Neuronal stem cell (in vitro differentiated cells): ENCODE measurements around the gene MEG3.

Source experiments
- DNase-seq: peaks from one replicate; pipeline ENCODE4 v3.0.0-alpha.2; 2013; ENCODE audit warnings: low spot score
- H2AFZ ChIP-seq: one replicate; pipeline ENCODE4 v1.6.1; 2013; ENCODE audit warnings: mild to moderate bottlenecking, low read length, inconsistent platforms
- H2AK5ac ChIP-seq: 2 replicates; pipeline ENCODE4 v1.6.1; 2013; ENCODE audit warnings: low read depth, mild to moderate bottlenecking, inconsistent platforms, low read length, moderate library complexity, mixed read lengths
- H2BK120ac ChIP-seq: 2 replicates; pipeline ENCODE4 v1.6.1; 2013; ENCODE audit warnings: low read depth, mild to moderate bottlenecking, inconsistent platforms, low read length, moderate library complexity, mixed read lengths
- H2BK12ac ChIP-seq: one replicate; pipeline ENCODE4 v1.6.1; 2013; ENCODE audit warnings: low read length, inconsistent platforms
- H2BK15ac ChIP-seq: 2 replicates; pipeline ENCODE4 v1.6.1; 2013; ENCODE audit warnings: mild to moderate bottlenecking, low read length, inconsistent platforms, mixed read lengths
- H2BK5ac ChIP-seq: one replicate; pipeline ENCODE4 v1.6.1; 2013; ENCODE audit warnings: inconsistent platforms, mild to moderate bottlenecking, low read length, moderate library complexity
- H3K14ac ChIP-seq: one replicate; pipeline ENCODE4 v1.6.1; 2013; ENCODE audit warnings: low read length, inconsistent platforms
- H3K18ac ChIP-seq: 2 replicates; pipeline ENCODE4 v1.6.1; 2013; ENCODE audit warnings: low read length, inconsistent platforms
- H3K23ac ChIP-seq: 2 replicates; pipeline ENCODE4 v1.6.1; 2013; ENCODE audit warnings: low read depth, mild to moderate bottlenecking, mixed read lengths, low read length, inconsistent platforms; ENCODE audit not compliant: poor library complexity
- H3K27ac ChIP-seq: replicated peaks from 3 replicates; pipeline ENCODE4 v1.5.1; 2013; ENCODE audit warnings: low read length, inconsistent platforms
- H3K27me3 ChIP-seq, 3 experiments: 2 replicates each; pipeline ENCODE4 v1.6.1; 2013; ENCODE audit warnings: low read length in 3 of 3, mild to moderate bottlenecking in 2 of 3, inconsistent platforms in 1 of 3, low read depth in 1 of 3, mixed read lengths in 1 of 3, moderate library complexity in 1 of 3; ENCODE audit not compliant: control insufficient read depth in 3 of 3, insufficient read depth in 3 of 3
- H3K36me3 ChIP-seq, 2 donors: replicated peaks in 1 of 2; 2 replicates each; pipeline ENCODE4 v1.6.1; 2013; ENCODE audit warnings: low read length in 2 of 2; ENCODE audit not compliant: control insufficient read depth in 2 of 2, insufficient read depth in 2 of 2
- H3K4ac ChIP-seq: 2 replicates; pipeline ENCODE4 v1.6.1; 2013; ENCODE audit warnings: inconsistent platforms, mild to moderate bottlenecking, low read length, moderate library complexity
- H3K4me1 ChIP-seq, 2 donors: 1 replicate in 1 of 2; 2 replicates in 1 of 2; pipeline ENCODE4 v1.6.1; 2013; ENCODE audit warnings: low read length in 2 of 2, low read depth in 1 of 2; ENCODE audit not compliant: control insufficient read depth in 2 of 2, insufficient read depth in 1 of 2
- H3K4me2 ChIP-seq: one replicate; pipeline ENCODE4 v1.6.1; 2013; ENCODE audit warnings: mild to moderate bottlenecking, low read length, inconsistent platforms; ENCODE audit not compliant: insufficient read depth, poor library complexity, severe bottlenecking
- H3K4me3 ChIP-seq, 2 donors: 2 replicates each; pipeline ENCODE4 v1.5.1; 2013; ENCODE audit warnings: low read length in 2 of 2, mild to moderate bottlenecking in 2 of 2, inconsistent platforms in 1 of 2, moderate library complexity in 1 of 2
- H3K79me1 ChIP-seq: one replicate; pipeline ENCODE4 v1.6.1; 2013; ENCODE audit warnings: low read depth, mild to moderate bottlenecking, inconsistent platforms, low read length, moderate library complexity
- H3K9ac ChIP-seq: one replicate; pipeline ENCODE4 v1.6.1; 2013; ENCODE audit warnings: mild to moderate bottlenecking, low read depth, low read length, inconsistent platforms; ENCODE audit not compliant: poor library complexity
- H3K9me3 ChIP-seq, 2 donors: replicated peaks in 1 of 2; 2 replicates each; pipeline versions ENCODE3 to v1.6.1; 2013; ENCODE audit warnings: low read length in 2 of 2, mild to moderate bottlenecking in 2 of 2, inconsistent platforms in 1 of 2, low read depth in 1 of 2, mixed read lengths in 1 of 2, moderate library complexity in 1 of 2; ENCODE audit not compliant: control insufficient read depth in 2 of 2, insufficient read depth in 1 of 2
- H4K8ac ChIP-seq: one replicate; pipeline ENCODE4 v1.6.1; 2013; ENCODE audit warnings: low read depth, mild to moderate bottlenecking, inconsistent platforms, low read length, moderate library complexity
- H4K91ac ChIP-seq: one replicate; pipeline ENCODE4 v1.6.1; 2013; ENCODE audit warnings: low read length, low read depth, mild to moderate bottlenecking, inconsistent platforms; ENCODE audit not compliant: poor library complexity
- WGBS, 2 donors: extraction: QIAGEN DNeasy Blood & Tissue Kit; methylation state at CpG; one replicate each; pipeline ENCODE4 v1.1.7; 2013; ENCODE audit warnings: missing lambda C conversion rate in 2 of 2, mixed read lengths in 1 of 2; ENCODE audit not compliant: insufficient read length in 2 of 2, insufficient replicate concordance in 1 of 2; ENCODE audit errors: extremely low coverage in 2 of 2; 5-methylcytosine and 5-hydroxymethylcytosine counted together

Gene MEG3

DNA sequence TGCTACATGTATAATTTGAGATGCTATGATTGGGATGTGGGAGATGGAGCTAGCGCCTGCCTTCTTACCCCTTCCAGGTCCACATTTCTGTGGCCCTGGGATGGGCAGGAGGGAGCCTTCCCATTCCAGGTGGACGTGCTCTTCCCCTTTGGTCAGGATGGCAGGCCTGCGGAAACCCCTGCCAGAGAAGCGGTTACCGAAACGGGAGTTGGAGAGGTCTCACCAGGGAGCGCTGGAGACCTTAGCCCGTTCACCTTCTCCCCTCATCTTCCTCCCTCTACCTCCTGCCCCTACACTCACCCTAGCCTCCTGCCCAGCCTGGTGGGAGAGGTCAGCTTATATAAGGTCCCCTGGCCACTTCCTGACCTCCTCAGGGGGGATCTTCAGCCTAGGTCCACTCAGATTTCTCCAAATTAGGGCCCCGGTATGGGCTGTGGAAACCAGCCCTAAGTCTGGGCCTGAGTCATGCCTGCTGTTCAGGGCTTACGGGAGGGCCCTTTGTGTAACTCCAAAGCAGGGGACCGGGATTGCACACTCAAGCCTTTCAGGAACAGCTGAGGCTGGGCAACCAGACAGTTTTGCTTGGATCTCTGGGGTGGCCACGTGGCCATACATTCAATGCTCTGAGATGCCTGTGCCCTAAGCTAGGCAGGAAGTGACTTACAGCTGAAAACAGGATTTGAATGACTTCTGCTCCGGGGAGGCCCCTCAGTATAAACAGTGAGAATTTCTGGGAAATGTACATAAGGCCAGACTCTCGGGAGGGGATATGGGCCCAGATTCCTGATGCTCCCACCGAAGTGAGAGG is 10.2 kb upstream of the MEG3 start:
- H3K4me2 ChIP-seq, result no peak overlapping the region
- H2BK15ac ChIP-seq, result peak overlapping the region; percentile 65
- H3K4me1 ChIP-seq, result peaks cover 5 to 6% of the 10 kb centered on the region in 2 donors
- no peak overlapping the region for H3K4me3 ChIP-seq
- H3K36me3 ChIP-seq, result no peaks in the 10 kb centered on the region
- peaks cover 4% of the 10 kb centered on the region for H3K79me1 ChIP-seq
- no peak overlapping the region for H2BK12ac ChIP-seq
- no peak overlapping the region for H3K9ac ChIP-seq
- H3K27me3 ChIP-seq, result no peaks in the 10 kb centered on the region
- H3K27ac ChIP-seq, result no peak overlapping the region
- peak overlapping the region; percentile 80 for H2AFZ ChIP-seq
- DNase-seq, result no peak
- peak overlapping the region; percentile 10 for H2BK120ac ChIP-seq
- H4K91ac ChIP-seq, result no peak overlapping the region
- H2BK5ac ChIP-seq, result peak overlapping the region; percentile 25
- peak overlapping the region; percentile 68 for H3K18ac ChIP-seq
- H3K4ac ChIP-seq, result no peak overlapping the region
- H2AK5ac ChIP-seq, result no peak overlapping the region
- H3K14ac ChIP-seq, result no peak overlapping the region
- H3K9me3 ChIP-seq, result peaks cover 13 to 14% of the 10 kb centered on the region in 2 donors
- H4K8ac ChIP-seq, result no peak overlapping the region
- WGBS, 2 donors, result no CpG with 5 or more reads among the region's 15 CpGs
- no peak overlapping the region for H3K23ac ChIP-seq

DNA sequence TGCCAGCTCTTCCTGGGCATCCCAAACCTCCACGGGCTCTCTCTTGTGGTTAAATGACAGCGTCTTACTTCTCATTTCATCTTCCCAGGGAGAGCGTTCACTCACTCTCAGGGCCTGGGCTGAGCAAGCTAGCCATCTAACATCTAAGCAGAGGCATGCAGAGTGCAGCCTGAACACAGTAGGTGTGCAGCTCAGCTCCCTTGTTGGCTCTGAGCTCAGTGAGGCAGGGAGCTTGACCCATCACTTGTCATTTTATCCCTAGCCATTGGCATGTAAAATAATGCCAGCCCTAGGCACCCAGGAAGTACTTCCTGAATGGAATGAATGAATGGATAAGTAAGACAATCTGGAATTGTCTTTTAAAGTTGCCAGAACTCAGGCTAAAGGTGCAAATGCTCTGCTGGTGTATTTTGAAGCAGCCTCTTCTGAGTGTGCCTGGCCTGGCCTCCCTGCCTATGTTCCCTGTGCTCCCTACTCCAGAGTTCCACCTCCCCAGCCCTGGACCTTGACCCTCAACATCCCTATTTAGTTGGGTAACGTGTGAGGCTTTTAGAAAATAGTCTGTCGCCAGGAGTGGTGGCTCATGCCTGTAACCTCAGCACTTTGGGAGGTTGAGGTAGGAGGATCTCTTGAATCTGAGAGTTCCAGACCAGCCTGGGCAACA is 9.5 kb upstream of the MEG3 start:
- no peak overlapping the region for H3K23ac ChIP-seq
- H3K79me1 ChIP-seq, result peaks cover 4% of the 10 kb centered on the region
- H4K8ac ChIP-seq, result no peak overlapping the region
- no peak for DNase-seq
- no peak overlapping the region for H3K4me2 ChIP-seq
- peak overlapping the region; percentile 69 for H2BK12ac ChIP-seq
- H3K4me3 ChIP-seq, result no peak overlapping the region
- H2AFZ ChIP-seq, result peak overlapping the region; percentile 80
- peaks cover 5 to 6% of the 10 kb centered on the region in 2 donors for H3K9me3 ChIP-seq
- no peak overlapping the region for H2AK5ac ChIP-seq
- H2BK120ac ChIP-seq, result no peak overlapping the region
- H3K27ac ChIP-seq, result no peak overlapping the region
- no peak overlapping the region for H3K4ac ChIP-seq
- H3K14ac ChIP-seq, result no peak overlapping the region
- no peak overlapping the region for H3K9ac ChIP-seq
- WGBS, 2 donors, result no CpG with 5 or more reads among the region's 5 CpGs
- peak overlapping the region; percentile 48 for H3K18ac ChIP-seq
- peak overlapping the region; percentile 25 for H2BK5ac ChIP-seq
- H2BK15ac ChIP-seq, result no peak overlapping the region
- no peaks in the 10 kb centered on the region for H3K27me3 ChIP-seq
- no peaks in the 10 kb centered on the region for H3K36me3 ChIP-seq
- H3K4me1 ChIP-seq, result peaks cover 5 to 6% of the 10 kb centered on the region in 2 donors
- no peak overlapping the region for H4K91ac ChIP-seq

DNA sequence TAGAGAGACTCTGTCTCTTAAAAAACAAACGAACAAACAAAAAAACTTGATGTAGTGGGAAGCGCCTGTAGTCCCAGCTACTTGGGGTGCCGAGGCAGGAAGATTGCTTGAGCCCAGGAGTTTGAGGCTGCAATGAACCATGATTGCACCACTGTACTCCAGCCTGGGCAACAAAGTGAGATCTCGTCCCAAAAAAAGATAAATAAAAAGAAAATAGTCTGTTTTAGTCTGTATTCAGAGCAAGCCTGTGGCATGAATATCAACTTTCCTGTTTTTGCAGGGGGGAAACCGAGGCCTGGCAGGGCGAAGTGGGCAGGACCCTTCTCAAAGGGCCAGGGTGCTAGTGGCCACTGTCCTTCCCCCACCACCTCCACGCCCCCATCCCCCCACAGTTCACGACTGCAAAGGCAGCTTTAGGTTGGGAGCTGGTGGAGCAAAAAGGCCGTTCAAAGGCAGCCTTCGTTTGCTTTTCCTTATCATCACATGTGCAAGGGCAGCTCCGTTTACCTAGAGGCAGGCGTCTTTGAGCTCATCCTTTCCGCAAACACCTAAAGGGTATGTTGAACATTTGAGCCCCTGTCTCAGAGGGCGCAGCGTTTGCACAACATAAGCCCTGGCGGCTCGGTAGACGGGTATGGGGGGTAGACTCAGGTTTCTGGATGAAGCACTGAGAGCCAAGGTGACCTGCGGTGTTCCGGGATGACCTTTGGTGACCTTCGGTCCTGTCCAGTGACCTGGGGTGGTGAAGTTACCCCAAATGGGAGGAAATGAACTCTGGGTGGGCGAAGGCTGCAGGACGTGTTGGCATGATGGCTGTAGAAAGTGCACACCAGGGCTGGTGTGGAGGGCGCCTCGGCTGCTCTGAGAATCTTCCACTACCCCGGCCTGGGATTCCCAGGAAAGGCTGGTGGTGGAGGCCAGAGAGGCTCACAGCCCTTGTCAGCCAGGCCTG is 8.7 kb upstream of the MEG3 start:
- H3K14ac ChIP-seq, result no peak overlapping the region
- peak overlapping the region; percentile 11 for H4K91ac ChIP-seq
- H3K4me2 ChIP-seq, result no peak overlapping the region
- H3K4me3 ChIP-seq, result no peak overlapping the region
- no peak overlapping the region for H3K27ac ChIP-seq
- H3K9me3 ChIP-seq, result no peaks in the 10 kb centered on the region
- peak overlapping the region; percentile 86 for H3K18ac ChIP-seq
- DNase-seq, result no peak
- peak overlapping the region; percentile 92 for H2BK15ac ChIP-seq
- H3K36me3 ChIP-seq, result no peaks in the 10 kb centered on the region
- H3K9ac ChIP-seq, result no peak overlapping the region
- peak overlapping the region; percentile 20 for H2BK5ac ChIP-seq
- peak overlapping the region; percentile 89 for H2AK5ac ChIP-seq
- no peak overlapping the region for H3K4ac ChIP-seq
- H3K79me1 ChIP-seq, result peaks cover 4% of the 10 kb centered on the region
- no CpG with 5 or more reads among the region's 26 CpGs for WGBS, 2 donors
- peak overlapping the region; percentile 77 for H2BK12ac ChIP-seq
- H3K23ac ChIP-seq, result peak overlapping the region; percentile 25
- H4K8ac ChIP-seq, result no peak overlapping the region
- no peak overlapping the region for H2AFZ ChIP-seq
- peaks cover 5 to 6% of the 10 kb centered on the region in 2 donors for H3K4me1 ChIP-seq
- no peaks in the 10 kb centered on the region for H3K27me3 ChIP-seq
- peak overlapping the region; percentile 84 for H2BK120ac ChIP-seq
